GM19193 (cell line): ENCODE measurements around the gene EDC3.

Source experiments
- POLR2A ChIP-seq: IDR thresholded peaks from 4 replicates; pipeline ENCODE4 v1.6.1; 2011; ENCODE audit not compliant: insufficient read depth, insufficient read length; ENCODE audit errors: extremely low read depth

EDC3 gene

DNA sequence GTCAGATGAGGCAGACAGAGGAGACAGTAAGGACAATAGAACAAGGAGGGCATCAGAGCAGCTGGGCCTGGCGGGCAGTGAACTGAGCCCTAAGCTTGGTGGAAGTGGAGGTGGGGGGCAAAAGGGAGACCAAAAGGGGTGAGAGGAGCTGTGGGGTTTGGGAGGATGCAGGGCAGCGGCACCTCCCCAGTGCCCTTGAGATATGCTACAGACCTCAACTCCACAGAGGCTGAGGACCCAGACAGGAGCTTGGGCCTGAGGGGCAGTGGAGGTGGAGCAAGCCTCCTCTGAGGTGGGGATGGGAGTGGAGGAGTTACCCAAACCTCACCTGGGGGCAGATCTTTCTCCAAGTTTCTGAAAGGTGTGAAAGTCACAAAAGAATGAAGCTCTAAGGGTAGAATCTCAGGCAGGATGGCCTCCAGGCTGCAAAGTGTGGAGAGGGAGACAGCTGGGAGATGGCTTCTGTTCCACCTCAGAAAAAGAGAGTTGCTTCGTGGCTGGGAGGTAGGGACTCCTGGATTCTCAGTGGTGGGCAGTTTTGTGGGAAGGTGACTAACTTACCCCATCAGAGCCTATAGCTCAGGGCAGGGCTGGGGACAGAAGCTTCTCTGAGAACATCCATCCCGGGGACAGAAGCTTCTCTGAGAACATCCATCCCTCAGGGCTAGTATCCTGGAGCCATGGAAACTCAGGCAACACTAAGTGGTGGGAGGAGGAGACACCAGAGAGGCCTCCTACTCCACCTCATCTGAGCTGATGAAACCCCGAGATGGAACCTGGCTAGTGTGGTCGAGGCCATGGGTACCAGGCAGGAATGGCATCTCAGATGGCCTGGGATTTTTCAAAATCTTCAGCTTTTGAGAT lies 82.5 kb downstream of the EDC3 start:
- TF ChIP-seq POLR2A: no peak

DNA sequence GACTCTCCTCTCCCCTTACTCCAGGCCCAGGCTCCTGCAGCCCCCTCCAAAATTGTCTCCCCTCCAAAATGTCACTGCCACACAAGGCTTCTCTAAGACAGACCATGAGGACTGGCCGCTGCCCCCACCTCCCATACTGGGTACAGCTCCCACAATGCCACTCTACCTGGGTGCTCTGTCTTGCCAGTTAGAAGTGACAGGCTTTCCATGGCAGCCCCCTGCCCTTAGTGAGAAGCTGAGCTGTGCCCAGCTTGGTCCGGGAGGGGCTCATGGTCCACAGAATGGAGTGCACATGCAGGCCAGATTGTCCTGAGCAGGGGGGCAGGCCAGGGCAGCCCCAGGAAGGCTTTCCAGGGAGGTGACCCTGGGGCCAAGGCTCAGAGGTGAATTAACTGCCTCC lies 83.1 kb downstream of the EDC3 start:
- TF ChIP-seq POLR2A: no peak

DNA sequence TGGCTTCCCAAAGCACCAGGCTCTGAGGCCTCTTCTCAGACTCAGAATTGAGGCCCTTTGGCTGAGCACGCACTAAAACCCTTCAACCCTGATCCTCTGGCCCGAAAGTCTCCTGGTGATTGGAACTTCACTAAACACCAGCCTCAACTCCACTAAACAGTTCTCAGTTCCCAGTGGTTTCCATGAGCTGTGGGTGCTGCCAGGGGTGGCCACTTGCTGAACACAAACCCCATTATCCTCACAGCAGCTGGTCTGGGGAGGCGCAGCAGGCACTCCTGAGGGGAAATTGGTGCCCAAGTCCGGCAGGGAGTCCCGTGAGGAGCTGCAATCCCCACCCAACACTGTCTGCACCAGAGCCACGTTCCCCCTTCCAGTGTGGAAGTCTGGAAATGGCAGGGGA lies 84.0 kb downstream of the EDC3 start:
- TF ChIP-seq POLR2A: no peak

DNA sequence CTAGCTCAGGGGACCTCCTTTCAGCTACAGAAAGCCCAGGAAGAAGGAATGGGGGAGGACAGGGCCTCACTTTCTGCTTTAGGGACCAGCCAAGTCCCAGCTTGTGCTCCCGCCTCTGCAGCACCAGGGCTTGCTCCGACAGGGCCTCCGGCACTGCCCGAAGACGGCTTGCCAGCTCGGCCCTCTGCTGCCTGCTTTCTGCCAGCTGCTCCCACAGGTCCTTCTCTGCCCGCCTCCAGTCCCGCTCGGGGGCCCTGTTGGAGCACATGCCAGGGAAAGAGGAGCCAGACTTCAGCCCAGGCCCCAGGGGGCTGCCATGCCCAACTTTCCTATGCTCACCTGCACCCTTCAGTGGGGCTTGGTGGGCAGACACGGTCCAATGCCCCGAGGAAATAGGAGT lies 84.5 kb downstream of the EDC3 start:
- TF ChIP-seq POLR2A: no peak

DNA sequence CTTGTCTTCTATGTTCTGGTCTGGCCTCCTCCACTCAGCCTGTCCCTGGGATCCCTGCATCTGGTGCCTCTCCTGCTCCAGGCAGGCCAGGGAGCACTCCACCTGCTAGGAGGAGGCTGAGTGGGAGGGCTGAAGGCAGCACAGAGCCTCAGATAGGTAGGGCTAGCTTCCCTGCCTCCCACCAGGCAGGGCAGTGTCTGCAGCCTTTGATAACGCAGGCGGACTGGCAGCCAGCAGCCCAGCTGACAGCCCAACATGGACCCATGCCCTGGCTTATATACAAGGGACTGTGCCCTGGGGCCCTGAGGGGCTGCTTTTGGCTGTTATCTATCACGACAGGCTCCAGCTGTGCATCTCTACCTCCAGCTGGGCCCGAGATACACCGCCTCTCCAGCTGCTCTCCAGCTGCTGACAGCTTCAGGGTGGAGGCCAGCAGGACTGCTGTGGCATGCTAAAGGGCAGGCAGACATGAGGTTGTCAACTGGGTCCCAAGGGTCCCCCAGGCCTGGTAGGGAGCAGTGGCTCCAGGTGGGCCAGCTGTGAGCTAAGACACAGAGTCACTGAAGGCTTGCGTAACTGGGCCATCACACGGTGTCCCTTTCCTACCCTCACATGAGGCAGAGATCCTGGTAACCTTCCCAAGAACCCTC lies 85.4 kb downstream of the EDC3 start:
- TF ChIP-seq POLR2A: no peak

DNA sequence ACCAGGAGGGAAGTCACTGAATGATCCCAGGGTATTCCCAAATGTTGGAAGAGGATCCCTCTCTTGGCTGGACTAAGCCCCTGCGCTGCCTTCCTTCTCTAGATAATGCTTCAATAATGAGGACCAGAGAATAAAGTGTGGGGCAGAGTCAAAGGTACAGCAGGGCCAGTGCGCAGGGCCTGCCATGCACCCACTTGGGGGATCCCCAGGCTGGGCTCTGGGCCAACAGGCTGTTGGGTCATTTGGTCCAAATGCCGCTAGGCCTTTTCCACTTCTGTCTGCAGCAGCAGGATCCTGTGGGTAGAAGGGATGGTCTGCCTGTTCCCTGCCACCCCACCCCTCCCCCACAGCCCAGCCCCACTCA lies 85.9 kb downstream of the EDC3 start:
- TF ChIP-seq POLR2A: no peak

DNA sequence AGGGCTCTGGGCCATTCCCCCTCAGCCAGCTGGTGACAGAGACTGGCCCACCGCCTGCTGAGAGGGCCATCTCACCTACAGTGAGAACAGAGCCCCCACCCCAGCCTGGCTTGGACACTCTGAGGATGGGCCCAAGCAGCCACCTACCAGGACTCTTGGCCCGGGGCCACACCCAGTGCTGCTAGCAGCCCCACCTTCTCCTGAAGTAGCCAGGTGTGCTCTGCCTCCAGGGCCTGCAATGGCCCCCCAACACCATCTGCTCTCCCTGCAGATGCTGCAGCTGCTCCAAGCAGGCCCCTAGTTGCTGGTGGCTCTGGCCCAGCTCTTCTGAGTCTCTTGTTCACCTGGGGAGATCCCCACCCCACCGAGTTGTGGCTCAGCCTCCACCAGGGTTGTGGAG lies 87.0 kb downstream of the EDC3 start:
- no peak for TF ChIP-seq POLR2A

DNA sequence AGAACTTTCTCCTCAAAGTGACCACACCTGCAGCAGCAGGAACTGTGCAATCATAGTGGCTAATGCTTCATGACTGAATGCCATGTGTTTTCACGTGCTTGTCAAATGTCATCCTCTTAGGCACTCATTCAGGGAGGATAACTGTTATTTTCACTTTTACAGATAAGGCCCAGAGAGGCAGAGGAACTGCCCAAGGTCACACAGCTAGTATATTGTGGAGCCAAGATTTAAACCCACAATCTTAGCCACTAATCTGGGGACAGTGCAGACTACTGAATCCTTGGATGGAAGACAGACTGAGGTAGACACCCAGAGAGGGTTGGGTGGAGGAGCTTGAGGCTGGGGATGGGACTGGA lies 90.1 kb downstream of the EDC3 start:
- TF ChIP-seq POLR2A: no peak

DNA sequence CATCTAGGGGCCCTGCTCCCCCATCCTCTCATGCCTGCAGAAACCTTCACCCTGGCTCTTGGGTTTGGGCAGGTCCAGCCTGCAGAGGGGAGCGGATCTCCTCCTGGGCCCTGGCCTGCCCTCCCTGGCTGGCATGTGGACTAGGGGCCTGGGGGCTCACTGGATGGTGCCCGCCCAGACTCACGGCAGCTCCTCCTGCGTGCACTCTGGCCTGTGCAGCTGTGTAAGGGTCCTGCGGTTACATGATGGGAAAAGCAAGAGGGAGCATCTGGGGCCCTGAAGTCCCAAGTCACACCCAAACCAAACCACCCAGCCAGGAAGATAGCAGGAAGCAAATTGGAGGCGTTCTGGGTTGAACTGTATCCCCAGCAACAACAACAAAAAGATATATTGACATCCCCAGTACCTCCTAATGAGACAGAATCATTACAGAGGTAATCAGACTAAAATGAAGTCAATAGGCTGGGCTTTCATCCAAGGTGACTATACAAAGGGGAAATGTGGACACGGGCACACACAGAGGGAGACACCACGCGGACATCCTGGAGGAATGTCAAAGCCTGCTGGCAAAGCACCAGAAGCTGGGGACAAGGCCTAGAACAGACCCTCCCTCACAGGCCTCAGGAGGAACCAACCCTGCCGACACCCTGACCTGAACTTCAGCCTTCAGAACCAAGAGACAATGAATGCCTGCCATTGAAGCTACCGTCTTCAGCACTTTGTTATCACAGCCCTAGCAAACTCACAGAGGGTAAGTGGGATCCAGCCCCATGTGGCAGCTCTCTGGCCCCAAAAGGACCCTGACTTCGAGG lies 90.6 kb downstream of the EDC3 start:
- no peak for TF ChIP-seq POLR2A

DNA sequence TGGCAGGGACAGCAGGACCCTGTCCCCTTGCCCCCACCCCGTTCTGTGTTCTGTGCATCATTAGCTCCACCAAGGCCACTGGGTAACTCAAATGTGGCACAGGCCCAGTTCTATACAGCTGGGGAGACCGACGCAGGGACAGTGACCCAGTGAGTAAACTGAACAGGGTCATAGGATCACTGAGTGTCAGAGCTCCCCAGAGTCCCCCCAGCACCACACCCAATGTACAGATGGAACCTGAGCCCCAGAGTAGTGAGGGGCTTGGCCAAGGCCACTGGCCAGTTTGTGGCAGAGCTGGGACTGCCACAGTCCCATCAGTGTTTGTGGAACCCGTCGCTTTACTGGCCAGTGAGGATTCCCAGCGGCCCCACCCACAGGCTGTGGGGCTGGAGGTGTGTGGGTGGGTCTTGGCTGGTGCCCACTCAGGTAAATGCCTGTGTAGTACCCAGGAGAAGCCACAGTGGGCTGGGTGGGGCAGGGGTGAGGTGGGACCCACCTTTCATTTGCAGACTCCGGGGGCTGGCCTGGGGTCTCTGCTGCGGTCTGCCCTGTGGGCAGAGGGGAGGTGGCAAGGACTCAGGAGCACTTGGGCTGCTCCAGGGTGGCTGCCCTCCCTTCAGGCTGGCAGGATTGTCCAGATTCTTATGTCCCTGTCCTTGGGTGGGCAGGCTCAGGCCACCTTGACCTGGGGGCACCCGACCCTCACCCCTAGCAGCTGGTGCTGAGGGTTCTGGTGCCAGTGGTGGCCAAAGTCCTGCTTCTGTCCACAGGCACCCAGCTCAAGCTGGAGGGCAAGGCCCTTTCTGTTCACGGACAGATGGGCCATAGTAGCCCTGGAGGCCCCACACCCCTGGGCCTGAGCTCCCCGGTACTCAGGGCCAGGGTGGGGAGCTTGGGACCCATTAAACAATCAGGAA lies 91.8 kb downstream of the EDC3 start:
- TF ChIP-seq POLR2A: no peak

DNA sequence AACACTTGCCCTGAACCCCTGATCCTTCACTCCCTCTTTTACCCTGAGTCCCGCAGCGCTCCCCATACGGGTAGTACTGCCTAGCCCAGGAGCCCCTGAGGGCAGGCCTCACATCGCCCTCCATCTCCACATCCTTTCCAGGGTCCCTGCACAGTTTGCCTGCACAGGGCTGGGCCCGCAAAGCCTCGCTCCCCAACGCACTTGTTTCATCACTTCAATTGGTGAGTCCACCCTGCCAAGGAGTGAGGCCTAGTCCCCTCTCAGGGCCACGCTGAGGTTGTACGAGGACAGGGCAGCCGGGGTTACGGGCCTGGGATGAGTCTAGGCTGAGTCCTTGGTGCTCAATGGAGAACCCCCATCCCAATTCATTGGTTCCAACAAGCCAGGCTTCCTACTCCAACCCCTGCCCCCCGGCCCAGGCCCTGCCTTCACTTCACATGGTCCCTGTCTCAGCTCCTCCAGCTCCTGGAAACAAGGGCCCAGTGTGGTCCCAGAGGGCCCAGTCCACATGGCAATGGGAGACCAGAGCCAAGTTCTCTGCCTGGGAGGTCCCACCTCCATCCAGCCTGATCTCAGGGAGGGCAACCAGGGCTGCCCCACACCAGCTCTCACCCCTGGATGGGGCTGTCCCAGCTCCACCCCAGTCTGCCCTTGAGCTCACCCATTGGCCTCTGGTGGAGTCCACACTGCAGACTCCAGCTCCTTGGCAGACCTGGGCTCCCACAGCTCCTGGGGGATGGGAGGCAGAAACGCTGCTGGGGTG lies 92.6 kb downstream of the EDC3 start:
- no peak for TF ChIP-seq POLR2A

DNA sequence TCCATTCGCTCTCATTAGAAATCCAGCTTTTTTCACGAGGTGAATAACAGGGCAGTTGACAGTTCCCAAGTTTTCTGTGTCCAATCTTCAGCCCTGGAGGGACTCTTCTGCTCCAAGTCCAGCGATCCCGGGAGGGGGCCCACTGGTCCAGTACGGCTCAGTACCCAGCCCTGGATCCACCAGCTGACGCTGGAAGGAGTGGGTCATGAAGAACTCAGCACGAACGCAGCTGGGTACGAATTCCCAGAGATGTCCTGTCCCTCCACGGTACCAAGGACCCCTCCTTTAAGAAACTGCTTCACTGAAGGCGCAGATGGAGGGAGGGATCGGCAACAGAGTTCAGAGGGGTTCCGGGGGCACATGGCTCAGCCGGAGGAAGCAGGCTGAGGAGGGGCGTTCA lies 96.7 kb downstream of the EDC3 start:
- no peak for TF ChIP-seq POLR2A

DNA sequence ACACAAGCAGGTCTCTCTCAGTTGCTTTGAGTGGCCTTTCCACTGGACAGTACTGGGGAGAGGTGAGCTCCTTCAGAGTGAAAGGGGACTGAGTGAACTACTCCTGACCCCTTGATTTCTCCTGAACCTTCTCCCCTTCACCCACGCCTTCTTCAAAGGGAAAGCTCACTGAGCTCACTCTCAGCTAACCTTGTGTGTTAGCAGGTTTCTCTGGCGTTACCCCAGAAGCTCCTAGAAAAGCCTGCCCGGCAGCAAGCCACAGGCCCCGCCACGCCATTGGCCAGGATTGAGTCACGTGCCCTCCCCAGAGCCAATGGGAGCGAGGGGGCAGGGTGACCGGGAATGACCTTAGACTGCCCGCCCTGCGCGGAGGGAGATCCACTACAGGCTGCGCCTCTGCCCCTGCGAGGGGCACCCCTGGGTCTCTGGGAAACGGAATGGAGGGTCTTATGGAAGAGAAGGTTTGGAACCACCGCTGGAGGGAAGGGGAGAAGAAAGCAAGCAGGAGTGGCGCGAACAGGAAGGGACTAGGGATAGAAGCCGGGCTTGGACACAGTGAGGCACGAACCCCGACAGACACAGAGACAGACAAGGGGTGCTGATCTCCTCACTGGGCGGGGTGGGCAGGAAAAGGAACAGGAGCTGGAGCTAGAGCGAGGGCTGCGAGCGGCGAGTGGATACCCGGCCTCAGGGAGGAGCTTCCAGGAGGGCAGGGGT lies 97.5 kb downstream of the EDC3 start:
- TF ChIP-seq POLR2A: peak; percentile 81
